MM.1S (cell line): Measurements from ENCODE around the gene GRIK3.

ENCODE experiments used
- DNase-seq: peaks from one replicate; pipeline ENCODE4 v3.0.0-alpha.2; 2015
- H2AFZ ChIP-seq: fragments of 300-600 bp; sonication (generic); 2 replicates; pipeline ENCODE4 v1.6.0; 2016; ENCODE audit warnings: antibody characterized with exemption, low read length
- H3F3A ChIP-seq: fragments of 300-600 bp; sonication (generic); 2 replicates; pipeline ENCODE4 v1.6.1; 2016; ENCODE audit warnings: mild to moderate bottlenecking, antibody characterized with exemption, low read length, moderate library complexity, mixed read lengths; ENCODE audit not compliant: insufficient read depth
- H3K27ac ChIP-seq: fragments of 300-600 bp; sonication (generic); 2 replicates; pipeline ENCODE4 v1.5.1; 2016; ENCODE audit warnings: mild to moderate bottlenecking, low read length
- H3K27me3 ChIP-seq: fragments of 300-600 bp; sonication (generic); replicated peaks from 2 replicates; pipeline ENCODE4 v1.6.0; 2016; ENCODE audit warnings: low read length; ENCODE audit not compliant: insufficient read depth
- H3K36me3 ChIP-seq: fragments of 300-600 bp; sonication (generic); replicated peaks from 2 replicates; pipeline ENCODE4 v1.6.1; 2016; ENCODE audit warnings: mild to moderate bottlenecking, low read length, mixed read lengths; ENCODE audit not compliant: insufficient read depth
- H3K4me1 ChIP-seq: fragments of 300-600 bp; sonication (generic); 2 replicates; pipeline ENCODE4 v1.6.1; 2016; ENCODE audit warnings: low read length, mixed read lengths
- H3K4me2 ChIP-seq: fragments of 300-600 bp; sonication (generic); 2 replicates; pipeline ENCODE4 v1.6.0; 2016; ENCODE audit warnings: low read depth, low read length
- H3K4me3 ChIP-seq: fragments of 300-600 bp; sonication (generic); 2 replicates; pipeline ENCODE4 v1.5.1; 2016; ENCODE audit warnings: low read length, mixed read lengths
- H3K79me2 ChIP-seq: fragments of 300-600 bp; sonication (generic); 2 replicates; pipeline ENCODE4 v1.6.1; 2016; ENCODE audit warnings: mixed run types, low read length, mixed read lengths
- H3K9ac ChIP-seq: fragments of 300-600 bp; sonication (generic); 2 replicates; pipeline ENCODE4 v1.6.1; 2016; ENCODE audit warnings: low read length, mixed read lengths
- H3K9me2 ChIP-seq: fragments of 300-600 bp; sonication (generic); replicated peaks from 2 replicates; pipeline ENCODE4 v1.6.1; 2016; ENCODE audit warnings: mild to moderate bottlenecking, low read length, mixed read lengths; ENCODE audit not compliant: insufficient read depth
- H3K9me3 ChIP-seq: fragments of 300-600 bp; sonication (generic); replicated peaks from 2 replicates; pipeline ENCODE4 v1.6.1; 2016; ENCODE audit warnings: mild to moderate bottlenecking, low read length, mixed read lengths; ENCODE audit not compliant: insufficient read depth
- H4K20me1 ChIP-seq: fragments of 300-600 bp; sonication (generic); 2 replicates; pipeline ENCODE4 v1.6.1; 2016; ENCODE audit warnings: mild to moderate bottlenecking, low read length, moderate library complexity, mixed read lengths; ENCODE audit not compliant: insufficient read depth
- EZH2 ChIP-seq: fragments of 300-600 bp; sonication (generic); optimal IDR thresholded peaks from 2 replicates; pipeline ENCODE3; 2017; ENCODE audit warnings: low read depth, mild to moderate bottlenecking, antibody characterized with exemption, low read length, mixed read lengths
- EZH2phosphoT487 ChIP-seq: fragments of 300-600 bp; sonication (generic); IDR thresholded peaks from 2 replicates; pipeline ENCODE4 v1.6.1; 2018; ENCODE audit warnings: antibody characterized with exemption, low read length
- TF ChIP-seq, protein P1 (sequence below): fragments of 300-600 bp; sonication (generic); IDR thresholded peaks from 2 replicates; pipeline ENCODE4 v1.5.1; 2016; ENCODE audit warnings: antibody characterized with exemption, low read length, mixed read lengths

GRIK3 gene

DNA sequence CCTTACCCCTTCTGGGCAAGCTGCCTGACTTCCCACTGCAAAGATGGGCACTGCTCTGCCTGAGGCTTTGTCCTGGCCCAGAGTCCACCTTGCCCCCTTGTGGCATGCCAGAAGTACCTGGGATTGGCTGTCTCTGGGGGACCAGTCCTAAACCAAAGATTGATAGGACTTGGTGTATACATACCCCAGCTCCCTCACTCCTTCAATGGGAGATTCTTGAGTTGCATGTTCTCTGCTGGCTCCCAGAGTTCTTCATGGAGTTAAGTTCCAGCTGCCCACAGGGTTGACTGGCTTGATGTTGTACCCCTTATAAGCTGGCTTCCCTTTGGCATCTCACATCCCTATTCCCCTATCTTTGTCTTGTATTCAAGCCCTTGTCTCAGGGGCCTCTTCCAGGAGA, 244.8 kb downstream of the GRIK3 start:
- no peak overlapping the region for H3K4me3 ChIP-seq
- no peak for DNase-seq
- no peak overlapping the region for H2AFZ ChIP-seq
- H3K9me2 ChIP-seq: no peaks in the 10 kb centered on the region
- H3K27ac ChIP-seq: no peak overlapping the region
- H3K9ac ChIP-seq: no peak overlapping the region
- no peaks in the 10 kb centered on the region for H3F3A ChIP-seq
- H3K9me3 ChIP-seq: no peaks in the 10 kb centered on the region
- no peaks in the 10 kb centered on the region for H3K36me3 ChIP-seq
- no peak overlapping the region for H3K4me2 ChIP-seq
- H3K79me2 ChIP-seq: no peaks in the 10 kb centered on the region
- H3K27me3 ChIP-seq: peaks cover 56% of the 10 kb centered on the region
- H3K4me1 ChIP-seq: no peaks in the 10 kb centered on the region
- TF ChIP-seq EZH2phosphoT487: no peak
- TF ChIP-seq, protein P1, sequence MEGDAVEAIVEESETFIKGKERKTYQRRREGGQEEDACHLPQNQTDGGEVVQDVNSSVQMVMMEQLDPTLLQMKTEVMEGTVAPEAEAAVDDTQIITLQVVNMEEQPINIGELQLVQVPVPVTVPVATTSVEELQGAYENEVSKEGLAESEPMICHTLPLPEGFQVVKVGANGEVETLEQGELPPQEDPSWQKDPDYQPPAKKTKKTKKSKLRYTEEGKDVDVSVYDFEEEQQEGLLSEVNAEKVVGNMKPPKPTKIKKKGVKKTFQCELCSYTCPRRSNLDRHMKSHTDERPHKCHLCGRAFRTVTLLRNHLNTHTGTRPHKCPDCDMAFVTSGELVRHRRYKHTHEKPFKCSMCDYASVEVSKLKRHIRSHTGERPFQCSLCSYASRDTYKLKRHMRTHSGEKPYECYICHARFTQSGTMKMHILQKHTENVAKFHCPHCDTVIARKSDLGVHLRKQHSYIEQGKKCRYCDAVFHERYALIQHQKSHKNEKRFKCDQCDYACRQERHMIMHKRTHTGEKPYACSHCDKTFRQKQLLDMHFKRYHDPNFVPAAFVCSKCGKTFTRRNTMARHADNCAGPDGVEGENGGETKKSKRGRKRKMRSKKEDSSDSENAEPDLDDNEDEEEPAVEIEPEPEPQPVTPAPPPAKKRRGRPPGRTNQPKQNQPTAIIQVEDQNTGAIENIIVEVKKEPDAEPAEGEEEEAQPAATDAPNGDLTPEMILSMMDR: no peak
- no peak for TF ChIP-seq EZH2
- no peaks in the 10 kb centered on the region for H4K20me1 ChIP-seq

DNA sequence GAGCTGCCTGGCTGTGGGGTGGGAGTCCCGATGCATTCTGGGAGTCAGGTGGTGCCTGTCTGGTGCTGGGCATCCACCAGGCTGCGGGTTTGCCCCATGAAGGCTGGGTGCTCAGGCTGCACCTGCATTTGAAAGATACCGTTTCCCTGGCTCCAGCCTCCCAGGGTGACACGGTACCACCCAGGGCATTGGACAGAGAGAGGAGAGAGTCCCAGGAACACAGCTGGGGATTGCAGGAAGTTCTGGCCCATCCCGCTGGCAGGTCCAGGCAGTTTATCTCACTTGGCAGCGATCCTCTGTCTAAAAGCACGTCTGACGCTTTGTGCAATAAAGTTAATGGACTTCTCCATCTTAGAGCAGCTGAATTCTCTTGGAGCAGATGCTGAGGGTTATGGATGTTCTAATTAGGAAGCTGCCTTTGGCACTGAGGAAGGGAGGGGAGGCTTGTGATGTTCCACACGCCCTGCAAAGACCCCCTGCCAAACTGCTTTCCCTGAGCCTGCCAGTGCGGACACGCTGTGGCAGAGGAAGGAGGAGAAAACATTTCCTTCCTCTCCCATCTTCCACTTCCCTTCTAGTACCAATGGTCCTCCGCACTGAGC, 246.9 kb downstream of the GRIK3 start:
- Histone ChIP-seq H3K36me3 (no peaks in the 10 kb centered on the region), H3K4me3 (no peak overlapping the region), H4K20me1 (no peaks in the 10 kb centered on the region), H3K27me3 (peaks cover 76% of the 10 kb centered on the region), H3K27ac (no peak overlapping the region), H3K4me2 (no peak overlapping the region), H3K9me2 (no peaks in the 10 kb centered on the region), H3K9ac (no peak overlapping the region), H3F3A (no peaks in the 10 kb centered on the region), H3K79me2 (no peaks in the 10 kb centered on the region), H3K9me3 (no peaks in the 10 kb centered on the region), H3K4me1 (no peaks in the 10 kb centered on the region), H2AFZ (no peak overlapping the region)
- no peak for DNase-seq
- TF ChIP-seq EZH2phosphoT487: no peak

GRCh38 chr1:36786425-36786824, 247.9 kb downstream of the GRIK3 start:
- Histone ChIP-seq H3F3A (no peaks in the 10 kb centered on the region), H3K9me3 (no peaks in the 10 kb centered on the region), H3K9ac (no peak overlapping the region), H3K4me3 (no peak overlapping the region), H3K27ac (no peak overlapping the region), H2AFZ (no peak overlapping the region), H3K9me2 (no peaks in the 10 kb centered on the region), H3K36me3 (no peaks in the 10 kb centered on the region), H3K79me2 (no peaks in the 10 kb centered on the region), H3K4me1 (no peaks in the 10 kb centered on the region), H3K4me2 (no peak overlapping the region), H4K20me1 (no peaks in the 10 kb centered on the region), H3K27me3 (peaks cover 79% of the 10 kb centered on the region)
- no peak for DNase-seq
- TF ChIP-seq, protein P1: no peak
- no peak for TF ChIP-seq EZH2
- TF ChIP-seq EZH2phosphoT487: no peak

DNA sequence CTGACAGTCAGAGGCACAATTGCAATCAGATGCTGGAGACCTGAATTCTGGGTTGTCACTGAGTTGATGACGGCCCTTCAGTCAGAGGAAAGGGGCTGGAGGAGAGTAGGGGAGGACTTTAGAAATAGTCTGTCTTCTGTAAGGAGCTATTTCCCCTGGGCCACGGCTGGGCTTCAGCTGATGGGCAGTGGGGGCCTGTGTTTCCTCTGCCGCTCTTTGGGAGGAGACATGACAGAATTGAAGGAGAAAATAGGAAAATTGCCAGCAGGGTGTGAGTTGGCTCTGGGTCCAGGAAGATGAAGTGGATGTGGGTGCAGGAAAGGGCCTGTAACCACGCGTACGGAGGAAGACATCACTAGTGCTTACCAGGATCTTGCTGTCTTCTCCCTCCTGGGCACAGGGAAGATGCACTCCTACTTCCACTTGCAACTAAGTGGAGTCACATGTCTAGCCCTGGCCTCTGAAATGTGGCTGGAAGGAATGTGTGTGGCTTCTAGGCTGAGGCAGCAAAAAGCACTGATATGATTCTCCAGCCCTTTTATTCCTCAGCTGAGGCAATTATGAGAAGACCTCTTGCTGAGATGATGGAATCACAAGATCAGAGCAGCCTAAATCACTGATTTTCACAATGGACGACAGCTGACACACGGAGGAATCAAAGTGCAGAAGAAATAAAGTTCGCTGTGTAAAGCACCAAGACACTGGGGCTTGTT, 250.0 kb downstream of the GRIK3 start:
- H3K36me3 ChIP-seq: no peaks in the 10 kb centered on the region
- H3K4me2 ChIP-seq: no peak overlapping the region
- TF ChIP-seq, protein P1: no peak
- TF ChIP-seq EZH2phosphoT487 (no peak), EZH2 (no peak)
- no peaks in the 10 kb centered on the region for H3K4me1 ChIP-seq
- H3K27me3 ChIP-seq: peaks cover 83% of the 10 kb centered on the region
- no peaks in the 10 kb centered on the region for H3F3A ChIP-seq
- no peak overlapping the region for H3K27ac ChIP-seq
- DNase-seq: no peak
- no peaks in the 10 kb centered on the region for H4K20me1 ChIP-seq
- no peak overlapping the region for H2AFZ ChIP-seq
- no peaks in the 10 kb centered on the region for H3K79me2 ChIP-seq
- no peak overlapping the region for H3K9ac ChIP-seq
- H3K9me3 ChIP-seq: no peaks in the 10 kb centered on the region
- H3K9me2 ChIP-seq: no peaks in the 10 kb centered on the region
- H3K4me3 ChIP-seq: no peak overlapping the region
